ENCODE measurements around the gene MED10.

DNA sequence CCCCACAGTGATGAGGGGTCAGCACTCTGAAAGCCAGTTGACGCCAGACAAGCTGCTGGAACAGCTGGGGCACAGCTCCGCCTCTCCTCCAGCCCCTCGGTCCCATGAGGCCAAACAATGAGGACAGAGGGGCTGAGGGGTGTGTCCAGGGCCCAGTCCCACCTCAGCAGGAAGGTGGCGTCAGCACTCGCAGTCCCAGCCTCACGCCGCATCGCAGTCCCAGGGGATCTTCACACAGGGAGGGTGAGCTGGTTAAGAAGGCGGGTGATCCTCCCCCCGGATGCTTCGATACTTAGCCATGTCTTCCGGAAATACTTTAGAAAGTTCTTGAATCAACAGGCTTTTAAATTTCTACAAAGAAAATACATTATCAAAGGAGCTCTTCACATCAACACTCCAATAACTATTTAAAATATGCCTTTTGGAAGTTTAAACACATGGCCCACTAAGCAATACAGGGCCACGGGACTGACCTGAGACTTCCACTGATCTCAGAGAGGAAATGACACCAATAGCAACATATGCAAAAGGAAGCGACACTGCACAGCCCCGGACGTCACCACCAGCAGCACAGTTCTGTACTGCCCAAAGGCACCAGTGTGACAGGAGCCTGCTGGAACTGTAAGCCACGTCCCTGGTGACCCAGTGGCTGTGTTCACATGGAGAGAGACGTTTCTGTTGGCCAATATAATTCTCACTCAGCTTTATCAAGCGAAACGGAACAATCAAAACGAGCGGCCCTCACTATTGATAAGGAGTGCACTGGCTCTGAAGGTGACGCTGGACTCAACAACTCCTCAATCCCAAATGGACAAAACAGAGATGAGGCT, 5.9 kb downstream of the MED10 start:
- TF ChIP-seq CC2D1A (IDR thresholded peaks at IDR 0.05), result no peak
- no peak for TF ChIP-seq RUNX1 (IDR thresholded peaks at IDR 0.05; ENCODE audit: low read depth)
- TF ChIP-seq ZNF274 (IDR thresholded peaks at IDR 0.05; ENCODE audit: borderline replicate concordance, low read depth, low read length), result no peak
- TF ChIP-seq, protein P1, sequence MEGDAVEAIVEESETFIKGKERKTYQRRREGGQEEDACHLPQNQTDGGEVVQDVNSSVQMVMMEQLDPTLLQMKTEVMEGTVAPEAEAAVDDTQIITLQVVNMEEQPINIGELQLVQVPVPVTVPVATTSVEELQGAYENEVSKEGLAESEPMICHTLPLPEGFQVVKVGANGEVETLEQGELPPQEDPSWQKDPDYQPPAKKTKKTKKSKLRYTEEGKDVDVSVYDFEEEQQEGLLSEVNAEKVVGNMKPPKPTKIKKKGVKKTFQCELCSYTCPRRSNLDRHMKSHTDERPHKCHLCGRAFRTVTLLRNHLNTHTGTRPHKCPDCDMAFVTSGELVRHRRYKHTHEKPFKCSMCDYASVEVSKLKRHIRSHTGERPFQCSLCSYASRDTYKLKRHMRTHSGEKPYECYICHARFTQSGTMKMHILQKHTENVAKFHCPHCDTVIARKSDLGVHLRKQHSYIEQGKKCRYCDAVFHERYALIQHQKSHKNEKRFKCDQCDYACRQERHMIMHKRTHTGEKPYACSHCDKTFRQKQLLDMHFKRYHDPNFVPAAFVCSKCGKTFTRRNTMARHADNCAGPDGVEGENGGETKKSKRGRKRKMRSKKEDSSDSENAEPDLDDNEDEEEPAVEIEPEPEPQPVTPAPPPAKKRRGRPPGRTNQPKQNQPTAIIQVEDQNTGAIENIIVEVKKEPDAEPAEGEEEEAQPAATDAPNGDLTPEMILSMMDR (IDR thresholded peaks at IDR 0.05 in 2 of 3, conservative IDR thresholded peaks at IDR 0.05 in 1 of 3; ENCODE audit: insufficient read depth in 2 of 3, low read depth in 1 of 3, low read length in 3 of 3), result no peak
- no peak for TF ChIP-seq MTA1 (IDR thresholded peaks at IDR 0.05; ENCODE audit: borderline replicate concordance)
- TF ChIP-seq ZNF121 (CRISPR knock-in tag; conservative IDR thresholded peaks at IDR 0.05), result no peak
- TF ChIP-seq TRIM28 (IDR thresholded peaks at IDR 0.05), result no peak
- TF ChIP-seq, protein P2, sequence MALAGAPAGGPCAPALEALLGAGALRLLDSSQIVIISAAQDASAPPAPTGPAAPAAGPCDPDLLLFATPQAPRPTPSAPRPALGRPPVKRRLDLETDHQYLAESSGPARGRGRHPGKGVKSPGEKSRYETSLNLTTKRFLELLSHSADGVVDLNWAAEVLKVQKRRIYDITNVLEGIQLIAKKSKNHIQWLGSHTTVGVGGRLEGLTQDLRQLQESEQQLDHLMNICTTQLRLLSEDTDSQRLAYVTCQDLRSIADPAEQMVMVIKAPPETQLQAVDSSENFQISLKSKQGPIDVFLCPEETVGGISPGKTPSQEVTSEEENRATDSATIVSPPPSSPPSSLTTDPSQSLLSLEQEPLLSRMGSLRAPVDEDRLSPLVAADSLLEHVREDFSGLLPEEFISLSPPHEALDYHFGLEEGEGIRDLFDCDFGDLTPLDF (CRISPR knock-in tag; IDR thresholded peaks at IDR 0.05), result no peak
- TF ChIP-seq POLR2A (conservative IDR thresholded peaks at IDR 0.05), result no peak
- TF ChIP-seq SLC30A9 (CRISPR knock-in tag; IDR thresholded peaks at IDR 0.05), result no peak
- TF ChIP-seq TAF1 (IDR thresholded peaks at IDR 0.05; ENCODE audit: control insufficient read depth, extremely low read depth, insufficient read depth, low read length, severe bottlenecking), result no peak

Data from K562 (cell line).